Natural killer cell (primary cell): ENCODE results near the gene NRP2. TPM values are rescaled to one million over a fixed set of nuclear protein-coding genes. Genes with fewer than 3 reads are reported as not detected.

Experiments
- ATAC-seq, 3 donors: fragments of 150-1000 bp in 2 of 3; fragments of 200-7000 bp in 1 of 3; cut with Tn5 transposase; 1 replicate in 1 of 3; 2 replicates in 2 of 3; pipeline ENCODE4 v1.10.0; 2021; ENCODE audit warnings: mild to moderate bottlenecking in 2 of 3, moderate library complexity in 2 of 3
- DNase-seq, 2 donors: peaks; one replicate each; pipeline versions ENCODE4 v3.0.0 to v3.0.0-alpha.2; 2013 to 2021; ENCODE audit warnings: mixed read lengths in 1 of 2
- H3K27ac ChIP-seq: one replicate; pipeline ENCODE4 v1.5.1; 2013; ENCODE audit warnings: mild to moderate bottlenecking, low read length
- H3K27me3 ChIP-seq: one replicate; pipeline ENCODE4 v1.6.1; 2013; ENCODE audit warnings: low read length; ENCODE audit not compliant: control insufficient read depth, insufficient read depth
- H3K36me3 ChIP-seq: one replicate; pipeline ENCODE4 v1.6.1; 2013; ENCODE audit warnings: low read length; ENCODE audit not compliant: control insufficient read depth, insufficient read depth
- H3K4me1 ChIP-seq: one replicate; pipeline ENCODE4 v1.6.1; 2013; ENCODE audit warnings: low read length; ENCODE audit not compliant: control insufficient read depth, insufficient read depth
- H3K4me3 ChIP-seq: one replicate; pipeline ENCODE4 v1.5.1; 2013; ENCODE audit warnings: low read length
- H3K9me3 ChIP-seq: one replicate; pipeline ENCODE4 v1.6.1; 2013; ENCODE audit warnings: low read length; ENCODE audit not compliant: control insufficient read depth, insufficient read depth
- H3K27ac Mint-ChIP-seq, 2 donors: one replicate each; pipeline ENCODE4 v1.8.0; 2022; ENCODE audit warnings: mild to moderate bottlenecking in 2 of 2, mixed read lengths in 2 of 2, moderate library complexity in 1 of 2
- H3K27me3 Mint-ChIP-seq, 2 donors: one replicate each; pipeline ENCODE4 v1.8.0; 2022; ENCODE audit warnings: low read depth in 2 of 2, mixed read lengths in 2 of 2
- H3K36me3 Mint-ChIP-seq: one replicate; pipeline ENCODE4 v1.8.0; 2022; ENCODE audit warnings: mixed read lengths
- H3K4me1 Mint-ChIP-seq, 2 donors: one replicate each; pipeline ENCODE4 v1.8.0; 2022; ENCODE audit warnings: mixed read lengths in 2 of 2
- H3K4me3 Mint-ChIP-seq: one replicate; pipeline ENCODE4 v1.8.0; 2022; ENCODE audit warnings: mild to moderate bottlenecking, moderate library complexity, mixed read lengths
- H3K9me3 Mint-ChIP-seq, 2 donors: one replicate each; pipeline ENCODE4 v1.8.0; 2022; ENCODE audit warnings: mixed read lengths in 2 of 2
- WGBS: methylation state at CpG from one replicate; pipeline ENCODE4 v1.1.7; 2013; ENCODE audit warnings: missing lambda C conversion rate; ENCODE audit not compliant: insufficient coverage; 5-methylcytosine and 5-hydroxymethylcytosine counted together
- intact Hi-C: fragments of 100-400 bp; cut with micrococcal nuclease; formaldehyde crosslinking; loops from one replicate; pipeline ENCODE4 v1.14.2; 2022
- total RNA-seq, 4 donors: library from RNA; stranded (reverse); fragments of 120-200 nt in 1 of 4; gene quantifications; one replicate each; pipeline versions ENCODE4 v1.2.3 to v1.2.4, GENCODE V29; 2013 to 2022
- TF ChIP-seq, protein P1 (sequence below): fragments of 200-600 bp; IDR thresholded peaks from one replicate; pipeline ENCODE4 v1.8.0; 2022; ENCODE audit warnings: antibody characterized with exemption

The NRP2 gene
- total RNA-seq, 3 donors from 2014 or later (not counting 1 experiment from before 2014, with no cell fraction given): 0.40 TPM; not detected in 2

DNA sequence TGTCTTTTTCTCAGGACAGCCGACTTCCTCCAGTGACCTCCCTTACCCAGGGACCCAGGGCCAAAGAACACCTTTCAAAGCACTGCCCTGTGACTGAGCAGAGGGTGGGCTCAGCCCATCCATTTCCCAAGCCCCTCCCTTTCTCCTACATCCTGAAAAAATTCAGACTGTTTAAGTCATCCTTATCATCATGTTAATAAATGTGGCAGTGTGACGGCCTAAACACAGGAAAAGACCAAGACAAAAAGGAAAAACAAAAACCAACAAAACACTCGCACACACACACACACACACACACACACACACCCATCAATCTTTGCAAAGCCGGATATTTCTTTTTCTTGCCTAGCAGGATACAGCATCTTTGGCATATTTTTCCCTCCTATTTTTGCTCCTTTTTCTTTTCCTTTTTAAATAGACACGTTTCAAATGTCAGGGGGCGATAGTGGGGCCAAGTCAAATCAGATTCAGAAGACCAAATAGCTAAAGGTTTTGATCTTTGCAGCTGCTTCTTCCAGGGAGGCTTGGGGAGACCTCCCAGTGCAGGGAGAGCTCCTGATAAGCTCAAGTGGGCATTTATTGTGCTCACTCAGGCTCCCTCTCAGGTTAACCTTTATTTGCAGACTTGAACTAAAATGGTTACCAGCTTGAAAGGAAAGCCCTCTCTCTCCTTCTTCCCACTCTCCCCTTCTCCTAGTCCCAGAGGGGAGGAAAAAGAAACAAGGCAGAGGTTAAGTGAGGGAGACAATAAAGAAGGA is 39.5 kb upstream of the NRP2 start:
- Mint-ChIP-seq H3K4me3 (no peak overlapping the region), H3K27ac (no peak overlapping the region), H3K27me3 (peaks cover 17 to 25% of the 10 kb centered on the region in 2 donors), H3K4me1 (no peaks in the 10 kb centered on the region), H3K36me3 (no peaks in the 10 kb centered on the region), H3K9me3 (no peaks in the 10 kb centered on the region)
- Histone ChIP-seq H3K36me3 (no peaks in the 10 kb centered on the region), H3K4me1 (no peaks in the 10 kb centered on the region), H3K27me3 (peaks cover 2% of the 10 kb centered on the region), H3K27ac (no peak overlapping the region), H3K9me3 (no peaks in the 10 kb centered on the region), H3K4me3 (no peak overlapping the region)
- DNase-seq (no peak), ATAC-seq (no peak)
- TF ChIP-seq, protein P1, sequence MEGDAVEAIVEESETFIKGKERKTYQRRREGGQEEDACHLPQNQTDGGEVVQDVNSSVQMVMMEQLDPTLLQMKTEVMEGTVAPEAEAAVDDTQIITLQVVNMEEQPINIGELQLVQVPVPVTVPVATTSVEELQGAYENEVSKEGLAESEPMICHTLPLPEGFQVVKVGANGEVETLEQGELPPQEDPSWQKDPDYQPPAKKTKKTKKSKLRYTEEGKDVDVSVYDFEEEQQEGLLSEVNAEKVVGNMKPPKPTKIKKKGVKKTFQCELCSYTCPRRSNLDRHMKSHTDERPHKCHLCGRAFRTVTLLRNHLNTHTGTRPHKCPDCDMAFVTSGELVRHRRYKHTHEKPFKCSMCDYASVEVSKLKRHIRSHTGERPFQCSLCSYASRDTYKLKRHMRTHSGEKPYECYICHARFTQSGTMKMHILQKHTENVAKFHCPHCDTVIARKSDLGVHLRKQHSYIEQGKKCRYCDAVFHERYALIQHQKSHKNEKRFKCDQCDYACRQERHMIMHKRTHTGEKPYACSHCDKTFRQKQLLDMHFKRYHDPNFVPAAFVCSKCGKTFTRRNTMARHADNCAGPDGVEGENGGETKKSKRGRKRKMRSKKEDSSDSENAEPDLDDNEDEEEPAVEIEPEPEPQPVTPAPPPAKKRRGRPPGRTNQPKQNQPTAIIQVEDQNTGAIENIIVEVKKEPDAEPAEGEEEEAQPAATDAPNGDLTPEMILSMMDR: no peak
- WGBS: 69% methylated on average over 6 of the region's 6 CpGs
- intact Hi-C loops: no loop called here

DNA sequence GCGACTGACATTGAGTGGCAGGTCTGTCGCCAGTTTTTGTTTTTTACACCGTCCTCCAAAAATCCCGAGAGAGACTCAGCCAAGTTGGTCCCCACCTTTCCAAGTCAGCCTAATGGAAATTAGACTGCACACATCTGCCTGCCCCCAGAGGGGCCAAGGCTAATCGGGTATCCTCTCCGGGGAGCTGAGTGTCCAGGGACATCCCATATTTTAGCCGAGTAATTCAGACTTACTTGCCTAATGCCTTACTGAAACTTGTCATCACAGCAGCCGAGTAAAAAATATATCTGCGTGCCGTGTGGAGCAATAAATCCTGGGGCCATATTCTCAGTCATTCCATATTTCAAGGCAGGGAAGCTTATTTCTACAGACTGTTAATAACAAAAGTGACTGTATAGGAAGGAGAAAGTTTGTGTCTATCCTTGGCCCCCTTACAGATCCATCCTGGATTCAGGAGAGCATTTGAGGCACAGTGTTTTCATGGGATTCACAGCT is 38.9 kb upstream of the NRP2 start:
- H3K27me3 Mint-ChIP-seq: peaks cover 17 to 25% of the 10 kb centered on the region in 2 donors
- intact Hi-C loops: no loop called here
- no peak for ATAC-seq
- no peak overlapping the region for H3K4me3 ChIP-seq
- no peak overlapping the region for H3K27ac Mint-ChIP-seq
- no peak overlapping the region for H3K27ac ChIP-seq
- WGBS: 90% methylated on average over 10 of the region's 10 CpGs
- no peaks in the 10 kb centered on the region for H3K9me3 Mint-ChIP-seq
- no peak overlapping the region for H3K4me3 Mint-ChIP-seq
- TF ChIP-seq, protein P1: no peak
- H3K36me3 Mint-ChIP-seq: no peaks in the 10 kb centered on the region
- no peaks in the 10 kb centered on the region for H3K4me1 ChIP-seq
- peaks cover 2% of the 10 kb centered on the region for H3K27me3 ChIP-seq
- H3K36me3 ChIP-seq: no peaks in the 10 kb centered on the region
- H3K4me1 Mint-ChIP-seq: no peaks in the 10 kb centered on the region
- no peaks in the 10 kb centered on the region for H3K9me3 ChIP-seq
- DNase-seq: no peak

DNA sequence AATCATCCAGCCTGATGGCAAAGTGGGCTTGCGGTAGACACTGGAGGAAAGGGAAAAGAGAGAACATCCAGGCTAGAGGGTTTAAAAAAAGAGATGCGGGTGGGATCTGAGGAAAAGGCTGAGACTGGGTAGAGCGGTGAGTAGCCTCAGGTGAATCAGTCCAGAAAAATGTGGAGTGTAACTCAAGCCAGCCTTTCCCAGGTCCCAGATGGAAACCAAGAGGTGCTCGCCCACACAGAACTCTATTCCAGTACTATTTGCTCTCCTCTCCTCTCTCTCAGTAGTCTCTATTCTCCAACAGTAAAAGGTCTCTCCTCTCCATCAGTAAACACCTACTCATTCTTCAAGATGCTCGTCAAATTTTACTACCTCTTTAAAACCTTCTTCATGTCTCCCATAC is 38.3 kb upstream of the NRP2 start:
- Histone ChIP-seq H3K36me3 (no peaks in the 10 kb centered on the region), H3K4me1 (no peaks in the 10 kb centered on the region), H3K27ac (no peak overlapping the region), H3K9me3 (no peaks in the 10 kb centered on the region), H3K27me3 (peaks cover 2% of the 10 kb centered on the region), H3K4me3 (no peak overlapping the region)
- peaks cover 17 to 25% of the 10 kb centered on the region in 2 donors for H3K27me3 Mint-ChIP-seq
- no peaks in the 10 kb centered on the region for H3K4me1 Mint-ChIP-seq
- no peaks in the 10 kb centered on the region for H3K9me3 Mint-ChIP-seq
- 91% methylated on average over 5 of the region's 5 CpGs for WGBS
- intact Hi-C loops: no loop called here
- TF ChIP-seq, protein P1: no peak
- ATAC-seq (no peak), DNase-seq (no peak)
- no peak overlapping the region for H3K27ac Mint-ChIP-seq
- no peak overlapping the region for H3K4me3 Mint-ChIP-seq
- H3K36me3 Mint-ChIP-seq: no peaks in the 10 kb centered on the region
